Activated CD8-positive, alpha-beta memory T cell treated with anti-CD3 and anti-CD28 coated beads, Interleukin-2, amount 50 U/mL, for 24 hours (primary cell): ENCODE measurements around the gene MTR.
"Not testable (repeated sequence)": the region's sequence is repeated elsewhere in the genome, so short reads cannot be mapped to it uniquely, and the experiment has no call there.

Experiments used
- DNase-seq: peaks from one replicate; pipeline ENCODE4 v3.0.0-alpha.2; 2020; ENCODE audit errors: extremely low read depth

MTR gene

DNA sequence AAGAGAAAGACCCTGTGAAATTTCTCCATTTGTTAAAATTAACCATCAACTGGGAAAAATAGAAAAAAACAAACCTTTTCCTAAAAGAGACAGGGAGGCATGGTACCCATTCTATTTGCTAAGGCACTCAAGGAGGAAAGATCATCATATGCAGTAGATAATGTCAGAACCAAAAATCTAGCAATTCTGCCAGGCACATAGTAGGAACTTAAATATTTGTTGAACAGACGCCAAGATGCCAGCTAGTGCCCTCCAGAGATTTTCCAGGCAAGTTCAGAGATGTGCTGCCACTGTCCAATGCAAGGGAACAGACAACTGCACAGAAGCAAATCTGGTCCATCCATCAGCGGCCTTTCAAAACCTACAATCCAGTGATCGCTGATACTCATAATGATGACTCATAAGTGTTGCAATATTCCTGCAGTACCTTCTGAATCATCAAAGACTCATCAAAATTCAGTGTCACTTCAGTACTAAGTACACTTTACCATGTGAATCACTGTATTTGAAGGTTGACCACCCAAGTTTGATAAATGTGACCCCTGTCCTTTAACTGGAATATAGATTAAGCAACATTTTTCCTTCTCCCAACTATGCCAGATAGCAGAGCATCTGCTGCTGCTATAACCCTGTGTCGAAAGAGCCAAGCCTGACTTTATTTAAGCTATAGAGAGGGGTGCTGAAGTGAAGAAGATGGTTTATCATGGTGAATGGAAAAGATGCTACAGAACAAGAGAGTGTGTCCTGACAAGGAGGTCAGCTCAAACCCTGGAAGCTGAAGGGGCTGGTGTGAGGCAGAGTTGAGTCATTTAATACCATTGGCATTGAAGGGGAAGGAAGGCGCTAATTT is 110.0 kb downstream of the MTR start:
- DNase-seq, result no peak

DNA sequence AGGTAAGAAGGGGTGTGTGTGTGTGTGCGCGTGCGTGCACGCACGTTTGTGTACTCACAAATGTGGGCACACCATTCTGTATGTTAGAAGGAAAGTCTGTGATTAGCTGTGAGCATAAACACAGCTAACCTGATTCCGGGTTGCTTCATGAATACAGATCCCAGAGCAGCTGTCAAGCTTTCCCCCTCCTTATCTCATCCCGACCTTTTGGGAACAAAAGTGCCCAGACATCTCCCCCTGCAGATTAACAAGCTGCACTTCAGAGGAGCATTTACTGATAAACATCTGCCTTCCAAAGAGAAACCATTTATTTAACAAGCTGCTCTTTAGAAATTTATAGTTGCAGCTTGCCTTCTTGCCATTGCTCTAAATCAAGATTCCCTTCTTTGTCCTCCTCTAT is 112.1 kb downstream of the MTR start:
- no peak for DNase-seq

DNA sequence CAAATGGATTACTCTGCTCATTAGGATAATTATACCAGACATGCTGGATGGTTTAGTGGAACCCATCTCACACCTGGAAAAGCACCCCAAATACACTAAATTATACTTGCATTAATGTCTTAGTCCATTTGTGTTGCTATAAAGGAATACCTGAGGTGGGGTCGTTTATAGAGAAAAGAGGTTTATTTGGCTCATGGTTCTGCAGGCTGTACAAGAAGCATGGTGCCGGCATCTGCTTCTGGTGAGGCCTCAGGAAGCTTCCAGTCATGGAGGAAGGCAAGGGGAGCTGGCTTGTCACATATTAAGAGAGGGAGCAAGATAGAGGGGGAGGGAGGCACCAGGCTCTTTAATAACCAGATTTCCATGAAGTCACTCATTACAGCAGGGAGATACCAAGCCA is 113.6 kb downstream of the MTR start:
- DNase-seq, result no peak

DNA sequence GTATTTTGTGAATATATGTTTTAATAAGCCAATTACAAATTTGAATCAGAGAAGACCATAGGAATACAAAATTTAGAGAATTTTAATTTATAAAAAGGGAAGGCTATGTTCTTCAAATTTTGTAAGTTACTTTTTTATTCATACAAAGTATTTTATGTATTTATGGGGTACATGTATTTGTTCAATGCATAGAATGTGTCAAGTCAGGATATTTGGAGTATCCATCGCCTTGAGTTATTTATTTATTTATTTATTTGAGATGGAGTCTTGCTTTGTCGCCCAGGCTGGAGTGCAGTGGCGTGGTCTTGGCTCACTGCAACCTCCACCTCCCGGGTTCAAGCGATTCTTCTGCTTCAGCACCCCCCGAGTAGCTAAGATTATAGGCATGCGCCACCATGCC is 116.0 kb downstream of the MTR start:
- not testable (repeated sequence) for DNase-seq

DNA sequence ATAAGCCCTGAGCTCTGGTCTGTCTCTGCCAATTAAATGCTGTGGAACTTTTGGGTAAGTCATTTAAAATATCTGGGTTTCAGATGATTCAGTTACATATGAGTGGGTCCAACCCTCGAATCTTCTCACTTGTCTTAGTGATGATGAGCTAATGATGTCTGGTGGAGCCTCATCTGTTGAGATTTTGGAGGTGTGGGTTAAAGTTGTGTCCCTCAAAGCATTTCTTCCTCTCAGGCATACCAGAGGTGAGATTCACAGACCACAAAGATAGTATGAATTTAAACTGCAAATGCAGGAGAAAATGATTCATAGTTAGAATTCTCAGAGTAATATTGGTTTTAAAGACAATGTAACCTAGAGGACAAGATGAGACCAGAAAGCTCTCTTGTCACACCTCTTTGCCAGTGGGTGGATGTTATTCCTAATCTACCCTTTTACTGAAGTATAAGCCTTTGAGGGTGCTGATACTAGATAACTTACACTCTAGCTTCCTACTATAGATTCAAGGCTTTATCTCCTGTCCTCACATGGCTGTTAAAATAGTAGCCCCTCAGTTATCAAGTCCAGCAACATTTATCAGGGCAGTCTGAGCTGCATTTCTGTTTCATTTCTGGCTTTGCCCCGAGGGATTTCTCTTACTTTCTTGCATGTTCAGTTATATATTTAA is 118.4 kb downstream of the MTR start:
- no peak for DNase-seq

GRCh38 chr1:236914375-236914774 is 119.3 kb downstream of the MTR start:
- DNase-seq, result no peak

DNA sequence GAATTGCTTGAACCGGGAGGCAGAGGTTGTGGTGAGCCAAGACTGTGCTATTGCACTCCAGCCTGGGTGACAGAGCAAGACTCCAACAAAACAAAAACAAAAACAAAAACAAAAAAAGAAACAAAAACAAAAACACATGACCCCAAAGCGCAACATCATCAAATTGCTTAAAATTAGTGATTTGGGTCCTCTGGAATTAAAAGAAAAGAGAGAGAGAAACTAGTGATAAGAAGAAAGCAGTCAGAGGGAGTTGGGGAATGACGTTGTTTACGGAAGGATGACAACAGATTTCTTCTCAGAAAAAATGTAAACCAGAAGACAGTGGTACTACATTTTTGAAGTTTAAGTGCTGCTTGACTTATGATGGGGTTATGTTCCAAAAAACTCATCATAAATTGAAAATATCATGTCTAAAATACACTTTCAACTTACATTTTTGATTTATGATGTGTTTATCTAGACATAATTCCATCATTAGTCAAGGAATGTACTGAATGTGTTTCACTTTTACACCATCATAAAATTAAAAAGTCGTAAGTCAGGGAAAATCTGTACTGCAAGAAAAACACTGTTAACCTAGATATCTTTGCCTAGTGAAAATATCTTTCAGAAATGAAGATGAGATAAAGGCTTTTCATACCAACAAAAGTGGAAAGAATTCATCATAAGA is 121.2 kb downstream of the MTR start:
- DNase-seq, result no peak

GRCh38 chr1:236917448-236917847 is 122.4 kb downstream of the MTR start:
- DNase-seq, result no peak

GRCh38 chr1:236920286-236920894 is 125.3 kb downstream of the MTR start:
- no peak for DNase-seq

GRCh38 chr1:236921610-236922009 is 126.5 kb downstream of the MTR start:
- DNase-seq, result no peak

GRCh38 chr1:236922190-236922589 is 127.1 kb downstream of the MTR start:
- no peak for DNase-seq

DNA sequence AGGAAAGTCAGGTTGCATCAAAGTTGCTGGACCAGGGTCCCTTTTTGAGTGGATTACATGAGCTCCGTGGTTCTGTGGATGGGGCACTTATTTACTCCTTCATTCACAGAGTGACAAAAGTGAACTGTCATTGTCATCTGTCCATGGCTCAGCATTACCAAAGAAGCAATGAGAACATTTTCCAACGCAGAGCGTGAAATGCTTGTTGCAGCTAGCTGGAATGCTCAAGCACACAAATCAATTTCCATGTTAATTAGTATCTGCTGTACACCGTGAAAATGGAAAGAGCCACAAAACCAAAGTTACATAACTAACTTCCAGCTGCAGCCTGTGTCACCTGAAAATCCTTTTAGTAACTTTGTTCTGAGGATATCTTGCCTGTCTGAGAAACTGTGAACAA is 130.3 kb downstream of the MTR start:
- DNase-seq, result no peak

DNA sequence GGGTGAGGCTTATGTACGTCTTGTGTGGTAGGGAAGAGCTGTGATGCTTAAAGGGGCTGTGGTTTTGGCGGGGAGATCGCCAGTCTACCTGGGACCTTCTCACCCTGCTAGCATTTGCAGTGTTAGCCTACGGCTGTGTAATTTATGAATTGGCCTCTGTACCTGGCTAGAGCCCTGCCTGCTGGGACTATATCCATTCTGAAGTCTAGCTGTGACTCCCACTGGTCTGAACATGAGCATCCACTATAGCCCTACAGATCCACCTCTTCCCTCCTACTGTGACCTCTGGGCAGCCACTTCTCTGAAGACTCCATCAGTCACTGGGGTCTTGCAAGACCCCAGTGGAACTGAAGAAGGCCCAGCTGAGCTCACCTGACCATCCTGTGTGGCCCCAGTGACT is 135.4 kb downstream of the MTR start:
- DNase-seq, result no peak

GRCh38 chr1:236938760-236939159 is 143.7 kb downstream of the MTR start:
- DNase-seq, result no peak

DNA sequence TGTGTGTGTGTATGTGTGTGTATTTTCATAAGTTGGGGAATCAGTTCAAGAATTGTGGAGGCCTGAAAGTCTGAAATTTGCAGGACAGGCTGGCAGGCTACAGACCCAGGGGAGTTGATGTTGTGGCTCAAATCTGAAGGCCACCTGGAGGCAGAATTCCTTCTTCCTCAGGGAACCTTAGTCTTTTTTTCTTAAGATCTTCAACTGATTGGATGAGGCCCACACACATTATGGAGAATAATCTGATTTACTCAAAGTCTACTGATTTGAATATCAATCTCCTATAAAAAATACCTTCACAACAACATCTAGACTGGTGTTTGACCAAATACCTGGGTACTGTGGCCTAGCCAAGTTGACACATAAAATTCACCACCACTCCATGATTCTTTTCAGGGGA is 147.3 kb downstream of the MTR start:
- DNase-seq, result no peak

GRCh38 chr1:236944556-236944955 is 149.5 kb downstream of the MTR start:
- DNase-seq, result no peak

- no peak for DNase-seq
Measured at GRCh38 chr1:236945002-236945401, 149.9 kb downstream of the MTR start.

GRCh38 chr1:236947794-236948193 is 152.7 kb downstream of the MTR start:
- DNase-seq, result no peak

DNA sequence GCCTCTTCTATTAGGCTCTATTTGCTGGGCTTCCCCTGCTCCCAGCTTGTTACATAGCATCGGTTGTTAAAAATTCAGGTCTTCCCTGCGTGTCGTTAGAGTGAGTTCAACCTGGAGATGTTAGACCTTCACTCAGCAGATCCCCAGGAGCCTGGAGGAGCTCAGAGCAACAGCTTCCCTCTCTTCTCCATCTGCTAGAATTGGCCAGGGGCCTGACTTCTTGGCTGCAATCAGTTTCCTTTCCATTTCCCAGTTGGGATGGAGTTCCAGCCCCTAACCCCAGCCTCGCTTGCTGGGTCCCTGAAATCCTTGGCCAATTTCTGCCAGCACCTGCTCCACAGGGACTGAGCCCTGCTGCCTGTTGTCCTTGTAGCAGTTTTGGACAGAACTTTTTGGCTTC is 153.3 kb downstream of the MTR start:
- no peak for DNase-seq

DNA sequence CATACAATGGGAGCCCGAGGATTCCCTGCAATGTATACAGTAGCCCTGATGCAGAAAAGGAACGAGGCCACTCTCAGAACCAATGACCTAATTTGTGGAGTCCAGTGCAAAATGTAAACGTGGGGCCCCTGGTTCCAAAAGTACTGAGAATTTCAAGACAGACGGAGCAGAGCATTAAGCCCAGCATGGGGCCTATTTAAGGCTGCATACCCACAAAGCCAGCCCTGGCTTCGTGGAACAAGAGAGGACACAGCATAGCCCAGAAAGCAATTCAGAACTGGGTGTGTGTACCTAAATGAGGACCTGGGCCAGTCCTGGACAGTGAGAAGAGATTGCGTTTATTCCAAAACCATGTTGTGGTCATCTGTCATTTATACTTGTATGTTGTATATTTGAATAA is 153.9 kb downstream of the MTR start:
- DNase-seq, result no peak

DNA sequence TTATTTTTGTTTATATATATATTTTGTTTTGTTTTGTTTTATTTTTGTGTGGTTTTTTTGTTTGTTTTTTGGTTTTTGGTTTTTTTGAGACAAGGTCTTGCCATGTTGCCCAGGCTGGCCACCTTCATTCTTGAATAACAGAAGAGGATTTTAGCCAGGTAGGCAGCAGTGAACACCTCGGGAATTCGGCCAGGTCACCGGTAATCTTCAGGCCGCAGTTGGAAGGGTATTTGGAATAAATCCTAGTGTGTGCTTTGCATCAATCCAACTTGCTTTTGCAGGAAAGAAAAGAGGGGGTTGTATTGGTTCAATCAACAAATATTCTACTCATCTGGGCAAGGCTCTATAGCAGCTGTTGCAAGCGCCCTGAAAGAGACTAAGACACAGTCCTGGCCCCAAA is 155.3 kb downstream of the MTR start:
- DNase-seq, result no peak

DNA sequence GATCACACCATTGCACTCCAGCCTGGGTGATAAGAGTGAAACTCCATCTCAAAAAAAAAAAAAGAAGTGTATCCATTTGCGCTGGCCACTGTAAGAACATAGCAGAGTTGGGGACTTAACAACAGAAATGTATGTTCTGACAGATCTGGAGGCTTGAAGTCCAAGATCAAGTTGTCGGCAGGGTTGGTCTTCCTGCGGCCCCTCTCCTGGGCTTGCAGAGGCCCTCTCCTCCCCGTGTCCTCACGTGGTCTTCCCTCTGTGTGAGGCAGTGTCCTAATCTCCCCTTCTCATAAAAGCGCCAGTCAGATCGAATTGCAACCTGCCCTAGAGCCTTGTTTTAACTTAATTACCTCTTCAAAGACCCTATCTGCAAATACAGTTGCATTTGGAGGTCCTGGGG is 156.6 kb downstream of the MTR start:
- no peak for DNase-seq
